GM12892 (cell line): Measurements from ENCODE around the gene HPCA.

Source experiments
- POLR2A ChIP-seq: IDR thresholded peaks from 2 replicates; pipeline ENCODE4 v1.6.1; 2011; ENCODE audit warnings: low read depth, low read length, control low read depth
- POLR2AphosphoS5 ChIP-seq: IDR thresholded peaks from 2 replicates; pipeline ENCODE4 v1.6.1; 2011; ENCODE audit warnings: low read depth, low read length, control low read depth

DNA sequence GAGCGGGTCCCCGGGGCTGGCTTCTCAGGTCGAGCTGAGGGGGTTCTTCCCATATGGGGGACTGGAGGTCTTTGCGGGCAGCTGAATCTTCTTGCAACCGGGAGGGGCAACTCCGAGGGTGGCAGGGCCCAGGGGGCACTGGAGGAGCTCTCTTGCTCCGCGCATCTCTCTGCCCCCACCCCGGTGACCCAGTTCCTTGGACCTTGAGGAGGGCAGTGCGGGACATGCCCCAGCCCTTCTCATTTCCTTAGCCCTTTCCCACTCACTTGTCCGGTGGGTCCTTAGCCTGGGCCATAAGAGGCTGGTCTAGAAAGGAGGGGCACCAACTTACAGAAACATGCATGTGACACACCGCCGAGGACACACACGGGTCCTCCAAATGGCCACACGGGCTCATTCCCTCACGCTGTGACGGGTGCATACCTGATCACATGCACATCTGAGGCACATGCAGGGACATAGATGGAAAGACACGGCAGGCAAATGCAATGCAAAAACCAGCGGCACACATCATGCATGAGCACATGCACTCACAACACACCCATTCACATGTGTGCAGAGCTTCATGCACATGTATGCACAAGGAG is 630 bp downstream of the HPCA start:
- TF ChIP-seq POLR2AphosphoS5 (no peak), POLR2A (no peak)
